Measurements from ENCODE around the gene PEAR1. TPM values are rescaled to one million over a fixed set of nuclear protein-coding genes. Genes with fewer than 3 reads are reported as not detected.
A peak's percentile ranks its signal among the peaks of the same experiment; 100 is the strongest.

Gene PEAR1
- polyA plus RNA-seq, 1 experiment = 14.9 TPM

GRCh38 chr1:156908955-156909354 lies 15.4 kb downstream of the PEAR1 start:
- H3K27me3 ChIP-seq (ENCODE audit: control insufficient read depth, insufficient read depth, low read length) = no peaks in the 10 kb centered on the region
- no peak for TF ChIP-seq CTCF (IDR thresholded peaks at IDR 0.05; ENCODE audit: low read depth, low read length)
- DNase-seq (ENCODE audit: low read depth, low spot score) = no peak
- peaks cover 9% of the 10 kb centered on the region for H3K9me3 ChIP-seq (ENCODE audit: control insufficient read depth, insufficient read depth, low read length)
- H3K4me3 ChIP-seq (ENCODE audit: low read depth, low read length) = no peak overlapping the region
- ChIA-PET CTCF (interaction anchor here (0.8 to 1.3 kb wide), 3 partner anchors 9 to 19 kb away, joined by 3 to 4 read pairs (median 4); no protein-coding TSS in a partner anchor), POLR2A (no interaction called here)
- no peak overlapping the region for H3K27ac ChIP-seq (ENCODE audit: low read depth, low read length)

- no peak for TF ChIP-seq CTCF (IDR thresholded peaks at IDR 0.05; ENCODE audit: low read depth, low read length)
- ChIA-PET POLR2A (no interaction called here), CTCF (interaction anchor here (0.8 to 1.3 kb wide), 3 partner anchors 10 to 18 kb away, joined by 3 to 4 read pairs (median 3); no protein-coding TSS in a partner anchor)
- Histone ChIP-seq H3K4me3 (ENCODE audit: low read depth, low read length) (no peak overlapping the region), H3K9me3 (ENCODE audit: control insufficient read depth, insufficient read depth, low read length) (peaks cover 9% of the 10 kb centered on the region), H3K27me3 (ENCODE audit: control insufficient read depth, insufficient read depth, low read length) (no peaks in the 10 kb centered on the region), H3K27ac (ENCODE audit: low read depth, low read length) (no peak overlapping the region)
- no peak for DNase-seq (ENCODE audit: low read depth, low spot score)
Observed at GRCh38 chr1:156909671-156910070, 16.2 kb downstream of the PEAR1 start.

- H3K9me3 ChIP-seq (ENCODE audit: control insufficient read depth, insufficient read depth, low read length) = peaks cover 9% of the 10 kb centered on the region
- DNase-seq (ENCODE audit: low read depth, low spot score) = no peak
- no peak overlapping the region for H3K27ac ChIP-seq (ENCODE audit: low read depth, low read length)
- peak; percentile 68 for TF ChIP-seq CTCF (IDR thresholded peaks at IDR 0.05; ENCODE audit: low read depth, low read length)
- ChIA-PET POLR2A (no interaction called here), CTCF (interaction anchor here (0.6 to 2.1 kb wide), 11 partner anchors 9 to 207 kb away, joined by 3 to 9 read pairs (median 4); partner anchors contain the start of gene LRRC71)
- no peak overlapping the region for H3K4me3 ChIP-seq (ENCODE audit: low read depth, low read length)
- no peaks in the 10 kb centered on the region for H3K27me3 ChIP-seq (ENCODE audit: control insufficient read depth, insufficient read depth, low read length)
Observed at GRCh38 chr1:156910309-156910782, 16.8 kb downstream of the PEAR1 start.

GRCh38 chr1:156911577-156912298 lies 18.2 kb downstream of the PEAR1 start:
- no peak for TF ChIP-seq CTCF (IDR thresholded peaks at IDR 0.05; ENCODE audit: low read depth, low read length)
- DNase-seq (ENCODE audit: low read depth, low spot score) = no peak
- Histone ChIP-seq H3K27me3 (ENCODE audit: control insufficient read depth, insufficient read depth, low read length) (no peaks in the 10 kb centered on the region), H3K9me3 (ENCODE audit: control insufficient read depth, insufficient read depth, low read length) (no peaks in the 10 kb centered on the region; the same call in 1 of the 2 replicates), H3K27ac (ENCODE audit: low read depth, low read length) (no peak overlapping the region), H3K4me3 (ENCODE audit: low read depth, low read length) (no peak overlapping the region)
- CTCF ChIA-PET = interaction anchor here (1.5 to 2.1 kb wide), 4 partner anchors 9 to 20 kb away, joined by 4 to 9 read pairs (median 6); partner anchors contain the start of gene LRRC71
- POLR2A ChIA-PET = no interaction called here

GRCh38 chr1:156912310-156912709 lies 18.8 kb downstream of the PEAR1 start:
- Histone ChIP-seq H3K4me3 (ENCODE audit: low read depth, low read length) (no peak overlapping the region), H3K9me3 (ENCODE audit: control insufficient read depth, insufficient read depth, low read length) (no peaks in the 10 kb centered on the region; the same call in 1 of the 2 replicates), H3K27ac (ENCODE audit: low read depth, low read length) (no peak overlapping the region), H3K27me3 (ENCODE audit: control insufficient read depth, insufficient read depth, low read length) (no peaks in the 10 kb centered on the region)
- DNase-seq (ENCODE audit: low read depth, low spot score) = no peak
- ChIA-PET CTCF (interaction anchor here (2.1 kb wide), 1 partner anchor 8 kb away, joined by 9 read pairs; the partner anchor contains the start of gene LRRC71), POLR2A (no interaction called here)
- no peak for TF ChIP-seq CTCF (IDR thresholded peaks at IDR 0.05; ENCODE audit: low read depth, low read length)

Data from AG04450 (cell line).